TTC549 (cell line): ENCODE results near the gene SLAMF8.

Experiments
- FAIRE-seq: peaks from 2 replicates; lab custom pipeline; 2012; peaks lifted over from hg19 to GRCh38; lab: Jason Lieb, UNC

SLAMF8 gene

DNA sequence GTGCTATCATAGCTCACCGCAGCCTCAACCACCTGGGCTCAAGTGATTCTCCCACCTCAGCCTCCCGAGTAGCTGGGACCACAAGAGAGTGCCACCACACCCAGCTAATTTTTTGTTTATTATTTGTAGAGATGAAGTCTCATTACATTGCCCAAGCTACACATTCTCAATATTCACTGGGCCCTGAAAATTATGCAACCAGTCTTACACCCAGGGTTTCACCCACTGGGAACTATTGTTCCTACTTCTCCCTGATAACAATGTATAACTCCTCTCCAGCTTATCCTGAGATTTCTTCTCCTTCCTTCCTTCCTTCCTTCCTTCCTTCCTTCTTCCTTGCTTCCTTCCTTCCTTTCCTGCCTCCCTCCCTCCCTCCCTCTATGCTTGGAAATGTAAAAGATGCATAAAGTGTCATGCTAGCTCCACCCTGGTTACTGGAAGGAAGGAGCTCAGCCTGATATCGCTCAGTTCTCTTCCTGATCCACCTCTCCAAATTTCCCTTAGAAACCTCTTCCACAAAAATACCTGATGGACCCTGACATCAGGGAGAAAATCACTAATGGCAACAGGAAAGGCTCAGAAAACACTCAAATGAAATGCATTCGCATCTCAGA, 47.0 kb downstream of the SLAMF8 start:
- no peak for FAIRE-seq

DNA sequence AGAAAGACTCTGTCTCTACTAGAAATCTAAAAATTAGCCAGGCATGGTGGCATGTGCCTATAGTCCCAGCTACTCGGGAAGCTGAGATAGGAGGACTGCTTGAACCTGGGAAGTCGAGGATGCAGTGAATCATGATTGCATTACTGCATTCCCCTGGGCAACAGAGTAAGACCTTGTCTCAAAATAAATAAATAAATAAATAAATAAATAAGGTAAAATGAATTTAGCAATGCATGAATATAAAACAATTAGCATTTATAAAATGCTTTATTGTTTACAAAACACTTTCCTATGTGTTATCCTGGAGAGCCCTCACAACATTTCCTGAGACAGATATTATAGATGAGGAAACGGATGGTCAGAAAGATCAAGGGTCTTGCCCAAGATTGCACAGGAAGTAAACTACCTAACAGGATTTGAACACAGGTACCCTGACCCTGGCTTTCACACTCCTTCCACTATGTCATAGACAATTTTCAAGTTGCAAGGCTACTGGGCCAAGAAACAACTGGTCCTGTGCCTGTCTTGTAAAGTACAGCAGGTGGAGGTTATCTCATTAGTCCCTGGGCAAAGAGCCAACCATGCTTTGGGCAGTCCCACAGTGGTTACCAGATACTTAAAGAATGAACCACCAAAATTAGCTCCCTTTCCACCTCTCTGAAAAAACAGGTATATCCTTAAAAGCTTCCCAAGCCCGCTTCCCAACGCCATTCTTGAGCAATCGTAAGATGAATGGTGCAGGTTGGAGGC, 51.2 kb downstream of the SLAMF8 start:
- no peak for FAIRE-seq

DNA sequence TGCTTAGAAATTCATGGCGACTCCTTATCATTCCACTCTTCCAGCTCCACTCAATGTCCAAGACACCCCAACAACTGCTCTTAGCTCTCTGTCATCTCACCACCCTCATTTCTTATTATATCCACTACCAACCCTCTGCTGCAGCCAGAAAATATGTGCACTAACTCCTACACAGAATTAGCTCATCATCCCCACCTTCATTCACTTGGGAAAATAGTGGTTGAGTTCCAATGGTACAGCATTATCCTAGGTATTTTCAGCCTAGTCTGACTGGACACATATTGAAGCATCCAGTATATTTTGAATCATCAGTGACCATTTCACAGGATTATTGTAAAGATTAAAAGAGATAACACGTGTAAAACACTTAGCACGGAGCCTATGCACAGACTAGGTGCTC, 52.5 kb downstream of the SLAMF8 start:
- no peak for FAIRE-seq

DNA sequence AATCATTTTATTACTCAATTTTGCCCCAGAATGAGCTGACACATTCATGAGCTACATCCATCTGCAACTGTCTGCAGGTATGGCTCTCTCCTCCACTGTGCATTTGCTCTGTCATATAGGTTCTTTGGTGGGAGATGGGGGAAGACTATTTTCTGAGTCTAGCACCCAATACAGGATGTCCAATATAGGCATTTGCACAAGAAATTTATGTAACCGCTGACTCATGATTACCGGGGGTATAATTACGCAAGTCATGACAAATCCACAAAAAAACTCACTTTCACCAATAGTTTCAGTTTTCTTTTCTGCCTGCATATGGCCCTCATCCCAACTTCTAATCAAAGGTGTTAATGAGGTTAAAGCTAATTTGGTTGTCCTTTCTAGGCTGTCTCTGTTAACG, 53.3 kb downstream of the SLAMF8 start:
- no peak for FAIRE-seq

DNA sequence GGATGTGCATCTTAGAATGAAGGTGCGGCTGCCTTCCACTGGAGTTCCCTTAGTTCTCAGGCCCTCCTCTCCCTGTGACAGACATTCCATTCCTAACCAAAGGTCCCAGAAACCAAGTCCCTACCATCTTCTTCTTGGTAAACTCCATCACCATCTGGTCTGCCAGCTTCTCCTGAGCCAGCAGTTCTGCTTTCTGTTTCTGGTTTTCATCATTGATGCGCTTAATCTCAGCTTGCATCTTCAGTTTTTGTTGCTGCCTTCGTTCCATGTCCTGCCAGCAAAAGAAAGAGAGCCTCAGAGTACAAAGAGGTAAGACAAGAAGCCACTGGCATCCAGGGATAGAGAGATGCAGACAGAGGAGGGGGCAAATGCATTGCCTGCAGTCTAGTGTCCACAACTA, 53.8 kb downstream of the SLAMF8 start:
- no peak for FAIRE-seq

DNA sequence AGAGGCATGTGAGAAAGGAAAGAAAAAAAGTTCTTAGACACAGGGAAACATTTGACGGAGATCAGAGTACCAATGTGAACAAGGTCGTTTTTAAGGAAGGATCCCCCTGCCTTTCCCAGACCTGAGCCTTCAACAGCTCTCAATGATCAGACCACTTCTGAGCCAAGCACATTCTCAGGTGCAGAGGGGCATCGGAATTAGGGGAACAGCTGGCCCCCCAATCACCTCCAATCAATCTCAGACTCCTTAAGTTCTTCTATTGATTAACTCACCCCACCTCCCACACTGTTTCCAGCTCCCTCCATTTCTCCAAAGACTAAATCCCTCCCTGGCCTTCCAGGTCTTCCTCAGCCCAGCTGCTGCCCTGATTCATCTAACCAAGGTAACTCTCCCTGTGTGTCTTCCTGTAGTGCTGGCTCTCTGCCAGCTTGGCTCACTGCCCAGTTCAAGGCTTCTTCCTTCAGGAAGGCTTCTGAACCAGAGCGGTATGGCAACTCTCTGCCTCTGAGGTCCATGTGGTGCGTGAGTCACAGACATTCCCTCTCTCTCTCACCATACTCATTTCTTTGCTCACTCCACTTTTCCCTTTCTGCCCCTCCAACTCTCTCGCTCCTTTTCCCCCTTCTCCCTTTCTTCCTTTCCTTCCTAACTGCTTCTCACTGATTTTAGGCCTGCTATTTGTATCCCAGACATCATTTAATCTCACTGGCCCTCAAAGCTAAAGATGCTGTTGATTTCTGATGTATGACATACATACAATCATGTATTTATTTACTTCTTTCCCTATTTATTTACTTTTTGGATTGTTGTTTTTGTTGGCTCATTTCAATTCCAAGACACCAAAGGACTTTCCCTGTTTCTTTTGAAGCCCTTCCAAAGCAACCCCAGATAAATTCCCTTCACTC, 55.2 kb downstream of the SLAMF8 start:
- no peak for FAIRE-seq

DNA sequence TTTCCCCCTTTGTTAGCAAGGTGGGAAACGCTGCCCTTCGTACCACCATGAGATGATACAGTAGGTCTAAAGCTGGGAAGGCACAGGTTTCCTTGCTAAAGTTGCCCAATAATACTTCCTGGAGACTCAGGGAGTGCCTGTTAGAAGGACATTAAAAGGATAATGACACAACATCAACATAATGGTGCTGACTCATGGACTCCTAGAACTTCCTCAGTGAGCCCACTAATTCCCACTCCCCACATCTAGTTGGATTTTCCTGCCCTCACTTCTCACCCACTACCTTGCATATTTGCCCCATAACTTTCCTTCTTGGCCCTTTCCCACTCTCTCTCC, 55.8 kb downstream of the SLAMF8 start:
- no peak for FAIRE-seq

DNA sequence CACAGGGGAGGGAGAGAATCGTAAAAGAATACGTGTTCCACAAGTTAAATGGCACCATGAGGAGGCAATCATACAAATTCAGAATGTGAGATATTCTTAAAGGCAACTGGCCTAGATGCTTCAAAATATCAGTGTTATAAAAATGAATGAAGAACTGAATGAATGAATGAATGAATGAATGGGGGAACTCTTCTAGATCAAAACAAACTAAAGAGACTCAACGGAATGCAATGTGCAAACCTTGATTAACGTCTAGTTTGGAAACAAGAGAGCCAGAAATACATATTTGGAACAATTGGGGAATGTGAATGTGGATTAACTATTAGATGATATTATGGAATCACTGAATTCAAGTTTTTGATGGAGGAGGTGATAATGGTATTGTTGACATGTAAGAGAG, 56.5 kb downstream of the SLAMF8 start:
- no peak for FAIRE-seq

DNA sequence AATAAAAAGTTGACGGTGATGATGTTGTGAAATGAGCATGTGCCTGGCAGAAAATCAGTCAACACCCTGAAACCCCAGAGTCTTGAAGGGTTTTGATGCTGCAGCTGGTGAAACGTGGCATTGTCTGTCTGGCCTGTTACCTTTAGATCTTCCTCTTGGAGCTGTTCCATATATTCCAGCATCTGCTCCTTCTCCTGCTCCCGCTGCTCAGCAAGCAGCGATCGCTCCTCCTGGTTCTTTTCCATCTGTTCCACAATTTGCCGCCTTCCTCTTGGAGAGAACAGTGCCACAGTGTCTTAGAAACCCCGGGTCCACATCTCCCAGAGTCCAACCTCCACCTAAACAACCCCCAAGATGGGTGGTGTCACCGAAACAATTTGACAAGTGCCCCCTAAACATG, 57.6 kb downstream of the SLAMF8 start:
- no peak for FAIRE-seq
